WTC11 (cell line): ENCODE measurements around the gene COPS6.

Experiments
- CBFB ChIP-seq: sonication (generic); formaldehyde crosslinking; IDR thresholded peaks from 2 replicates; pipeline ENCODE4 v1.8.1; 2022; ENCODE audit warnings: mild to moderate bottlenecking, low read depth, missing genetic modification reagents
- CTCF ChIP-seq: fragments of 200-600 bp; IDR thresholded peaks from 2 replicates; pipeline ENCODE4 v1.8.0; 2022; ENCODE audit warnings: antibody characterized with exemption
- E2F5 ChIP-seq: sonication (generic); formaldehyde crosslinking; IDR thresholded peaks from 2 replicates; pipeline ENCODE4 v1.8.1; 2022; ENCODE audit warnings: mild to moderate bottlenecking, moderate library complexity, missing genetic modification reagents
- ELF4 ChIP-seq: sonication (generic); formaldehyde crosslinking; IDR thresholded peaks from 2 replicates; pipeline ENCODE4 v1.8.1; 2022; ENCODE audit warnings: low read depth, mild to moderate bottlenecking, moderate library complexity, missing genetic modification reagents
- HMGXB4 ChIP-seq: sonication (generic); formaldehyde crosslinking; IDR thresholded peaks from 2 replicates; pipeline ENCODE4 v1.8.1; 2023; ENCODE audit warnings: mild to moderate bottlenecking, moderate library complexity, missing genetic modification reagents
- JUN ChIP-seq: sonication (generic); formaldehyde crosslinking; IDR thresholded peaks from 2 replicates; pipeline ENCODE4 v1.8.0; 2023; ENCODE audit warnings: mild to moderate bottlenecking, missing genetic modification reagents
- MAX ChIP-seq: sonication (generic); formaldehyde crosslinking; IDR thresholded peaks from 2 replicates; pipeline ENCODE4 v1.8.0; 2022; ENCODE audit warnings: mild to moderate bottlenecking, missing genetic modification reagents
- NFYB ChIP-seq: sonication (generic); formaldehyde crosslinking; conservative IDR thresholded peaks from 2 replicates; pipeline ENCODE4 v1.8.0; 2022; ENCODE audit warnings: low read depth, missing genetic modification reagents
- RELA ChIP-seq: sonication (generic); formaldehyde crosslinking; IDR thresholded peaks from 2 replicates; pipeline ENCODE4 v1.8.1; 2022; ENCODE audit warnings: missing genetic modification reagents, mild to moderate bottlenecking, borderline replicate concordance

- no peak for TF ChIP-seq CTCF
- TF ChIP-seq NFYB (CRISPR knock-in tag), result no peak
- no peak for TF ChIP-seq E2F5 (CRISPR knock-in tag)
- TF ChIP-seq ELF4 (CRISPR knock-in tag), result no peak
- TF ChIP-seq JUN, result no peak
- TF ChIP-seq MAX, result no peak
- no peak for TF ChIP-seq CBFB (CRISPR knock-in tag)
- no peak for TF ChIP-seq HMGXB4 (CRISPR knock-in tag)
- no peak for TF ChIP-seq RELA (CRISPR knock-in tag)
These were observed 52.8 kb downstream of the COPS6 start for GRCh38 chr7:100141555-100141949.
